NCI-H146 (cell line): ENCODE results near the gene RAD51B.
"Not testable (repeated sequence)": the region's sequence is repeated elsewhere in the genome, so short reads cannot be mapped to it uniquely, and the experiment has no call there.

Experiments
- DNase-seq: peaks from one replicate; lab custom pipeline; 2025; lab: John Stamatoyannopoulos, UW

The RAD51B gene

GRCh38 chr14:68412505-68413465 is 593.2 kb downstream of the RAD51B start:
- DNase-seq = no peak

- DNase-seq = no peak
Measured at GRCh38 chr14:68413509-68413908, 593.9 kb downstream of the RAD51B start.

GRCh38 chr14:68414121-68414520 is 594.5 kb downstream of the RAD51B start:
- no peak for DNase-seq

- DNase-seq = no peak
Measured at GRCh38 chr14:68416171-68416570, 596.6 kb downstream of the RAD51B start.

GRCh38 chr14:68417009-68417650 is 597.6 kb downstream of the RAD51B start:
- no peak for DNase-seq

- DNase-seq = no peak
Measured at GRCh38 chr14:68418174-68419118, 598.9 kb downstream of the RAD51B start.

- no peak for DNase-seq
Measured at GRCh38 chr14:68420350-68420749, 600.8 kb downstream of the RAD51B start.

GRCh38 chr14:68421116-68421515 is 601.5 kb downstream of the RAD51B start:
- DNase-seq = no peak

GRCh38 chr14:68423686-68424085 is 604.1 kb downstream of the RAD51B start:
- DNase-seq = no peak

- no peak for DNase-seq
Measured at GRCh38 chr14:68424443-68425172, 605.0 kb downstream of the RAD51B start.

- no peak for DNase-seq
Measured at GRCh38 chr14:68426661-68427549, 607.3 kb downstream of the RAD51B start.

- DNase-seq = no peak
Measured at GRCh38 chr14:68427550-68427890, 607.9 kb downstream of the RAD51B start.

GRCh38 chr14:68428900-68429299 is 609.3 kb downstream of the RAD51B start:
- DNase-seq = not testable (repeated sequence)

GRCh38 chr14:68434173-68434572 is 614.6 kb downstream of the RAD51B start:
- not testable (repeated sequence) for DNase-seq

- DNase-seq = not testable (repeated sequence)
Measured at GRCh38 chr14:68435631-68436030, 616.1 kb downstream of the RAD51B start.

- no peak for DNase-seq
Measured at GRCh38 chr14:68439676-68440075, 620.1 kb downstream of the RAD51B start.

- no peak for DNase-seq
Measured at GRCh38 chr14:68440820-68441219, 621.2 kb downstream of the RAD51B start.

GRCh38 chr14:68441542-68441941 is 622.0 kb downstream of the RAD51B start:
- DNase-seq = no peak

GRCh38 chr14:68442828-68443629 is 623.5 kb downstream of the RAD51B start:
- no peak for DNase-seq
